T-helper 1 cell (primary cell): ENCODE data around the gene PUM1.

ENCODE experiments used
- DNase-seq, 5 donors: peaks; one replicate each; pipeline ENCODE4 v3.0.0-alpha.2; 2012 to 2020

PUM1 gene

GRCh38 chr1:30905403-30905802 is 160.1 kb downstream of the PUM1 start:
- no peak for DNase-seq

DNA sequence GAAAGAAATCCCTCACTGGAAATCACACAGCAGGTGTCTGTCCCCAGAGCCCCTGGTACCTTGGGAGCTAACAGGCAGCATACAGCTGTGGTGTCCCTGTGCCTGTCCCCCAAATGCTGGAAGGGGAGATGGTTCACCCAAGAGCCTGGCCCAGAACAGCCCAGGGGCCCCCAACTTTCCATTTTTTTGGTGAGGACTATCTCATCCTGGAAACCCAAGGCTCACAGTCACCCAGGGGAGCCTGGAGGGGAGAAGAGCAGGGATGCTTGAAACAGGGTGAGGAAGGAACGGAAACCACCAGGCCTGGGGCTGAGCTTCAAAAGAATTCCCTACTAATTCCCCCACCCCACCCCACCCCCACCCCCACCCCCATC is 160.6 kb downstream of the PUM1 start:
- DNase-seq, result no peak

GRCh38 chr1:30904191-30904961 is 161.1 kb downstream of the PUM1 start:
- no peak for DNase-seq

DNA sequence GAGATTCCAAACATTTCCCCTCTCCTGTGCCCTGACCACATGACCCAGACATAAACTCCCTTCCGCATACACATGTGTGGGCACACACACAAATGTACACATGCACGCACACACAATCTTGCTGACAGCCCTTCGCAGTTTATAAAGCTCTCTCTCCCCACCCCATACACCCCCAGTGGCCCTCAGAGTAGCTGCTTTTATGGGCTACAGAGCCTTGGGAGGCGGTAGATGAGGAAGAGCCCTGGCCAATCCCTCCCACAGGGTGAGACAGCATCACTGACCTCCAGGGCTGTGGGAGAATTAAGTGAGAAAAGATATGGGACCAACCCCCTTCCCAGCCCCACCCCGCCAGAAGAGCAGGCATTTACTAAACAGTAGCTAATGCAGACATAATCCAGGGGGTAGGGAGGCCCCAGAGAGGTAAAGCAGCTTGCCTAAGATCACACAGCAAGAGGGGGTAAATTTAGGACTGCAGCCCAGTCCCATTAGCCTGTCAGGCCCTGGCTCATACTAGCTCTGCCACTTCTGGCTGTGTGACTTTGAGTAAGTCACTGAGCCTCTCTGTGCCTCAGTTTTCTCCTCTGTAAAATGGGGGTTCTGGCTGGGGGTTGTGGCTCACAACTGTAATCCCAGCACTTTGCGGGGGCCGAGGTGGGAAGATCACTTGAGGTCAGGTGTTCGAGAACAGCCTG is 162.0 kb downstream of the PUM1 start:
- DNase-seq, result no peak

DNA sequence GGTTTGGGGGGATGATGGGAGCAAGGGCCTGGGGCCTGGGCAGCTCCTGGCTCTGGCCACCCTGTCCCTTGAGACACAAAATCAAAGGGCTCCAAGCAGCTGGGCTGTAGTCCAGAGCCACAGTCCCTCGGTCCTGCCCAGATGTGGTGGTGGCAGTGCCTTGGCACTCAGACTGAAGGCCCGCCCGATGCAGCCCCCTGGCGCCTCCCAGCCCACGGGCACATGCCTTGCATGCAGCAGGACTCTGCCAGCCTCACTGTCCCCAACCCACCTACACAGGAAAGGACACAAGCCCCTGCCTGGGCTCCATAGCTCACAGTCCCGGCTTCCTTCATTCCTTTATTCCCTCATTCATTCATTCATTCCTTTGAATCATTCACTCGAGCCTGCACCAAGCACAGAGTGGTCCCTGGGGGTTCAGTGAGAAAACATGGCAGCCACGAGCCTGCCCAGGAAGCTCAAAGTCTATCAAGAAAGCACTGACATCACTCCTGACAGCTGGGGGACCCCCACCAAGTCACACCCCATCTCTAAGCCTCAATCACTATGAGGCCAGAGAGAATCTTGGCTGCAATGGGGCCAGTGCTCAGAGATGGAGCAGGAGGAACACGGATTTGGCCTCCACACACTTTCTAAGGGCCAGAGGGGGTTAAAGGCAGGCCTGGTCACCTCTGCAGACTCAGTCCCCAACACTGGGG is 162.8 kb downstream of the PUM1 start:
- DNase-seq, result no peak

- DNase-seq, result no peak
These were observed 163.5 kb downstream of the PUM1 start for GRCh38 chr1:30901798-30902581.

DNA sequence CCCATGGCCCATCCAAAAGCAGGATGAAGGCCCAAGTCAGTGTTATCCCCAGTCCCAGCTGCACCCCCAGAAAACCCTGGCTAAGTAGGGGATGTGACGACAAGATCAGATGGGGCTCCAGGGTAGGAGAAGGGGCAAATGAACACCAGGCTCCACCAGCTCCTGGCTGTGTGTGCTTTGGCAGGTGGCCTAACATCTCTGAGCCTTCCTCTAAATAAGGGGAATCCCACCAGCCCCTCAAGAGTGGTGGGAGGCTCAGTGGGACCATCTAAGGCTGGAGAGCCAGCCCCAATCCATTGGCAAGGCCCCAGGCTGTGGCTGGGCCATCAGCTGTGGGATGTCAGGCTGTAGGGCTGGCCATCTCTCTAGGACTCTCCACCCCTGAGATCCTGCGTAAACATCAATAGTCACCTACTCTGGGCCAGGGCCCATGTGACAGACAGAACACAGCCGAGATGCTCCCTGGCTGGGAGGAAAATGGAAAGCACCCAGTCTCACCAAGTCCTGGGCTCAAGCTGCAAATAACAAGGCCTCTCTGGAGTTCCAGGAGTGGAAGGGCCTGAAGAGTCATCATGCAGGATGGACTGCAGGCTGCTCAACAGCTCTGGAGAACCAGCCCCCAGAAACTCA is 164.5 kb downstream of the PUM1 start:
- DNase-seq, result no peak

DNA sequence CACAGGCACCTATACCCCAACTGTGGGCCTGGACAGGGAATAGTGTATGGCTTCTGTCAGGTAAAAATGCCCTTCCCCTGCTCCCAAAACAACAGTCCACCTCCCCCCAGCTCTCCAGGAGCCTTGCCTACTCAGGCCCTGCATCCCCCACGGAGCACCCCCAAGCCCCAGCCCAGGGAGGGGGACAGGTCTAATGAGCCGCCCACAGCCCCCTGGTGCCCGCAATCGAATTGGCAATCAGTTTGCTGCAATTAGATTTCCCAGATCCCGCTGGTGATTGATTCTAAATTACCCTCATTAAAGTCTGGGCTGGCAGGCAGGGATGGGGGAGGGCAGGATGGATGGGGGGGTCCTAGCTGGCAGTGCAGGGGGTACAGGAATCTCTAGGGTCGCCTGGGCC is 165.0 kb downstream of the PUM1 start:
- no peak for DNase-seq

GRCh38 chr1:30899577-30900389 is 165.7 kb downstream of the PUM1 start:
- no peak for DNase-seq

DNA sequence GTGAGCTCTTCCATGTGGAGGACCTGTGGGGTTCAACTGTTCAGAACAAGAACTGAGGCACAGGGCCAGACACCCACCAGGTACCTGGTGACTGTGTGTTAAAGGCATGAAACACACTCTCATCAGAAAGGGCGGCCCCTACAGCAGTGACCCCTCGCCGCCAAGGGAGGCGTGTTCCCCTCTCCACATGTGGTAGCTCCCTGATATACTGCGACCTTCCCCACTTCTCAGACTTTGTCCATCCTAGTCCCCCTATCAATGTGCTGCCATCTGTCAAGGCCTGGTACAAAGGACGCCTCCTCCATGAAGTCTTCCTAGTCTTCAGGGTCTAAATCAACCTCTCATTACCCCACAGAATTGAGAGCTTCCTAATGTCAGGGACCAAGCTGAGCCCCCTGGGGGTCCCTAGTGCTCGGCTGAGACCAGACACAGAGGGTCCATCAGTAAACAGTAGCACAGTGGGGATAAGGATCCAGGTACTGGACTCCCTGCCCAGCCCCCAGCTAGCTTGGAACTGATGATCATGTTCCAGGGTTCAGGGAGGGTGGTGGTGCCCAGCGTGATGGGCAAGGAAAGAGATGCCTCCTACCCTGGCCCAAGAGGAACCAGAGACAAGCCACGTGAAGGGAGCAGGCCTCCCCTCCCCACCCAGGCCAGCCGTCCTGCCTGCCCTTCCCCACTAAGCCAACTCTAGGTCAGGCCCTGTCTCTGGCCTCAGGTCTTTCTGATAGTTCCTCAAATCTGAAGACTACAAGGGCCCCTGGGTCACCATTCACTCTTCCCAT is 167.3 kb downstream of the PUM1 start:
- DNase-seq, result no peak

GRCh38 chr1:30896905-30897304 is 168.6 kb downstream of the PUM1 start:
- no peak for DNase-seq

DNA sequence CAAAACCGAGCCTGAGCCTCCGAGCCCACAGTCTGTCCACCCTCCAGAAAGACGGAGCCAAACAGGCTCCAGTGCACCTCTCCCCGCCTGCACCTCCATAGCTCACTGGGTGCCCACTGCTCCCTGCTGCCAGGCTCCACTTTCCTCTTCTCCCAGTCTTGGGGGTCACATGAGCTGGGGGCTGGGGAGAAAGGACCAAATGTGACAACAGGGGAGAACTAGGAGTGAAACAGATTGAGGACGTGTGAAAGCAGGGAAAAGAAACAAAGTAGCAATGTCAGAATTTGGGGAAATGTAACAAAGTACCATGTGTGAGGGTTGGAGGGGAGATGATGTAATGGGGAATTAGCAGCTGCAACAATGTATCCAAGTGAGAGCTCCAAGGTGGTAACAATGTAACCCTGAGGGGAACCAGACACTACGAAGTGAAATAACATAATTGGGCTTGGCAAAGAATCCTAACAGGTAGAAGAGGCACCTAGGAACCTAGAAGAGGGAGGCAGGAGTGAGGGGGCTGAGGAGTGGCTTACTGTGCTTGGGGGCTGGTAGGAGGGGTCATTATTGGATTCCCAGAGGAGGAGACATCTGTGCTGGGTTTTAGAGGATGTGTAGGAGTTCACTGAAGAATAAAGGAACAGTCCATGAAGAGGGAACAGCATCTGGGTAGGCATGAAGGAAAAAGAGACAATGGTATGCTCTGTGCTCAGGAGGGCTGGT is 169.4 kb downstream of the PUM1 start:
- no peak for DNase-seq

GRCh38 chr1:30895382-30895943 is 170.1 kb downstream of the PUM1 start:
- no peak for DNase-seq

GRCh38 chr1:30894508-30894973 is 171.0 kb downstream of the PUM1 start:
- DNase-seq, result no peak

DNA sequence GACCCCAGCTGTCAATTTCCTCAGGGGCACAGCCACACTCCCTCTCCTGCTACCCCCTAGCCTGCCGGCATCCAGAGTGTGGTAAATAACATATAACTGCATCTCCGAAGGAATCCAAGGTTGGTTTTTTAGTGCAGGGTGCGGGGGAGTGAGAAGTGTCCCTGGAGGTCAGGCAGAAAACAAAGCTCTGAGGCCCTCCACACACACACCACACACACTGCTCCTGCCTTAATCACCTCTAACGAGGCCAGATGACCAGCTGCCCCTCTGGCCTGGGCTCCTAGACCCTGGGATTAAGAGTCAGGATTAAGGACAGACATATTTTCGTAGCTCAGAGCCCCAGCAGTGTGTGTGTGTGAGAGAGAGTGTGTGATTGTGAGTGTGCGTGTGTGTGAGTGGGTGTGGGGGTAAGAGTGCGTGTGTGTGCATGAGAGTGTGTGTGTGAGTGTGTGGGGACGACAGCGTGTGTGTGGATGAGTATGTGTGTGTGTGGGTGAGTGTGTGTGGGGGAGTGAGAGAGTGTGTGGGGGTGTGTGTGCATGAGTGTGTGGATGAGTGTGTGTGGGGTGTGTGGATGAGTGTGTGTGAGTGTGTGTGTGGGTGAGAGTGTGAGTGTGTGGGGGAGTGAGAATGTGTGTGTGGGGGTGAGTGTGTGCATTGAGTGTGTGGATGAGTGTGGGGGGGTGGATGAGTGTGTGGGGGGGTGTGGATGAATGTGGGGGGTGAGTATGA is 171.6 kb downstream of the PUM1 start:
- DNase-seq, result no peak

- no peak for DNase-seq
These were observed 172.8 kb downstream of the PUM1 start for GRCh38 chr1:30892671-30893073.

DNA sequence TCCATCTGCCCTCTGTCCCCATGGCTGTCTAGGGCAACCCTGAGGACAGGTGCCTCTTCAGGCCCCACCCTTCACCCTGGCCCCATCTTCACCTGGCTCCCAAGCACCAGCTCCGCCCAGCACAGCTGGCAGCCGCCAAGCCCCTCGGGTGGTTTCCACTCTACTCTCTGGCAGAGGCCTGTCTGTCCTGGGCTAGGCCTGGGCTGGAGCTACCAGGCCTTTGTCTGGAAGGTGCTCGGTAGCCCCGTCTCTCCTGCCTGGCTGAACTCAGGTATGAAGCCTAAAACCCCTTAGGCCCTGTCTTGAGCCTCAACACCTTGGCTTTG is 174.3 kb downstream of the PUM1 start:
- no peak for DNase-seq

DNA sequence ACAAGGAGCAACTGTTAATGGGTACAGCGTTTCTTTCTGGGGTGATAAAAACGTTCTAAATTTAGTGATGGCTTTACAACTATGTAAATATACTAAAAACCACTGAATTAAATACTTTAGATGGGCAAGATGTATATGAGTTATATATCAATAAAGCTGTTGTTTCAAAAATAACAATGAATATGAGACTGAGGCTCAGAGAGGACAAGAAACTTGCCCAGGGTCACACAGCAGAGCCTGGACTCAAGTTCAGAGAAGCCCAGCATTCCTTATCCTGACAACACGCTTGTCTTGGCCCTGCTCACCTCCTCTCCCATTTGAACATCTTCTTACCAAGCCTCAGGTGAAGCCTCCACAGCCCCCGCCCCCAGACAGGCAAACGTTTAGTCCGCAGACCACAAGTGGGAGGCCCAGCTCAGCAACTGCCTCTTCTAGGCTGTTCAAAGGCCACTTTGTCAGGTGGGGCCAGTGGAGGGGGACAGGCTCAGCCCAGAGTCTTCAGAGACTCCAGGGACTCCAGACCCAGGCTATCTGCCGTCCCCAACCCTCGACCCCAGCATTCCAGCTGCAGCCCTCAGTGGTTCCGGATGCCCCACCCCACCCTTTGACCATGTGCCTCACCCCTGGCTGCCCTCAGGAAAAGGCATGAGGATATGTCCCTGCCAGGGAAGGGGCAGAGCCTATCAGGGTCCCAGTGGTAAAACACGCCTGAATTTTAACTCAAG is 174.9 kb downstream of the PUM1 start:
- no peak for DNase-seq
